ENCODE results near the gene HS3ST5.

DNA sequence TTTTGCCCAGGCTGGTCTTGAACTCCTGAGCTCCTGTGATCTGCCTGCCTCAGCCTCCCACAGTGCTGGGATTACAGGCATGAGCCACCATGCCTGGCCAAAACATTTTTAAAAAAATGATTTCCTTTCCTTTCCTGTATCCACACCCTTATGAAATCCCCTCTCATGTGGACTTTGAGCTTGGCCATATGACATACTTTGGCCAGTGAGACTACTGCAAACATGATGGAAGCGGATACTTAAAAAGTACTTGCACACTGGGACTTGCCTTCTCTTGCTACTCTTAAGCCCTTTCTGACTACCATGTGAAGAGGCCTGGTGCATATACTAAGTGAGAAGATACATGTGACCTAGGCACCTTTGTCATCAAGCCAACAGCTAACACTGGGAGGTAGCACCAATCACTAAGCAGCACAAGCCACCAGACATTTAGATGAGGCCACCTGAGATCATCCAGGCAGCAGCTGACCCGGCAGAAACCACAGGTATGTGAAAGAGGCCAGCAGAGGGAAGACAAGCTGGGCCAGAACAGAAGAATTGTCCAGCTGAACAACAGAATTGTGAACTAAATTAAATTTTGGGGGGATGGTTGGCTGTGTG lies 293.4 kb downstream of the HS3ST5 start:
- TF ChIP-seq, protein P1, sequence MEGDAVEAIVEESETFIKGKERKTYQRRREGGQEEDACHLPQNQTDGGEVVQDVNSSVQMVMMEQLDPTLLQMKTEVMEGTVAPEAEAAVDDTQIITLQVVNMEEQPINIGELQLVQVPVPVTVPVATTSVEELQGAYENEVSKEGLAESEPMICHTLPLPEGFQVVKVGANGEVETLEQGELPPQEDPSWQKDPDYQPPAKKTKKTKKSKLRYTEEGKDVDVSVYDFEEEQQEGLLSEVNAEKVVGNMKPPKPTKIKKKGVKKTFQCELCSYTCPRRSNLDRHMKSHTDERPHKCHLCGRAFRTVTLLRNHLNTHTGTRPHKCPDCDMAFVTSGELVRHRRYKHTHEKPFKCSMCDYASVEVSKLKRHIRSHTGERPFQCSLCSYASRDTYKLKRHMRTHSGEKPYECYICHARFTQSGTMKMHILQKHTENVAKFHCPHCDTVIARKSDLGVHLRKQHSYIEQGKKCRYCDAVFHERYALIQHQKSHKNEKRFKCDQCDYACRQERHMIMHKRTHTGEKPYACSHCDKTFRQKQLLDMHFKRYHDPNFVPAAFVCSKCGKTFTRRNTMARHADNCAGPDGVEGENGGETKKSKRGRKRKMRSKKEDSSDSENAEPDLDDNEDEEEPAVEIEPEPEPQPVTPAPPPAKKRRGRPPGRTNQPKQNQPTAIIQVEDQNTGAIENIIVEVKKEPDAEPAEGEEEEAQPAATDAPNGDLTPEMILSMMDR (IDR thresholded peaks at IDR 0.05): no peak
- no peak for TF ChIP-seq POLR2A (IDR thresholded peaks at IDR 0.05)

Data from esophagus squamous epithelium (tissue), 4 donors.